ENCODE data around the gene B9D1. TPM values are rescaled to one million over a fixed set of nuclear protein-coding genes. Genes with fewer than 3 reads are reported as not detected.

The B9D1 gene
- total and polyA plus RNA-seq, 2 of the 13 experiments (the other 11 are each of a cell fraction or from before 2014, with no cell fraction given), result 27.7 to 31.1 TPM

- TF ChIP-seq PCBP1 (IDR thresholded peaks at IDR 0.05; ENCODE audit: borderline replicate concordance, low read depth, low read length) (no peak), ELK4 (CRISPR knock-in tag; IDR thresholded peaks at IDR 0.05; ENCODE audit: borderline replicate concordance) (no peak), E2F2 (CRISPR knock-in tag; IDR thresholded peaks at IDR 0.05; ENCODE audit: borderline replicate concordance) (no peak), HCFC1 (IDR thresholded peaks at IDR 0.05; ENCODE audit: low read depth, low read length) (no peak), FOXM1 (CRISPR knock-in tag; IDR thresholded peaks at IDR 0.05) (no peak), FOXK1 (CRISPR knock-in tag; IDR thresholded peaks at IDR 0.05; ENCODE audit: borderline replicate concordance, low read depth) (no peak), MYNN (CRISPR knock-in tag; IDR thresholded peaks at IDR 0.05; ENCODE audit: low read depth) (no peak; the same call in 1 of the 2 replicates), ZNF317 (CRISPR knock-in tag; IDR thresholded peaks at IDR 0.05) (peak; percentile 95), ZNF329 (CRISPR knock-in tag; IDR thresholded peaks at IDR 0.05; ENCODE audit: low read depth) (no peak), SNAI1 (CRISPR knock-in tag; IDR thresholded peaks at IDR 0.05; ENCODE audit: borderline replicate concordance) (no peak), MED8 (CRISPR knock-in tag; IDR thresholded peaks at IDR 0.05; ENCODE audit: insufficient replicate concordance) (peak; percentile 36), SMARCE1 (IDR thresholded peaks at IDR 0.05; ENCODE audit: borderline replicate concordance) (no peak), ZBTB40 (IDR thresholded peaks at IDR 0.05) (no peak), ZBTB40 (CRISPR knock-in tag; IDR thresholded peaks at IDR 0.05) (peak; percentile 59; the same call in 1 of the 2 replicates), HNF4A (CRISPR knock-in tag; IDR thresholded peaks at IDR 0.05) (peak; percentile 96), ZNF580 (CRISPR knock-in tag; IDR thresholded peaks at IDR 0.05; ENCODE audit: borderline replicate concordance, low read depth) (peak; percentile 75)
Observed at GRCh38 chr17:19338031-19338990, 24.2 kb downstream of the B9D1 start (continued).
